ENCODE results near the gene ATOH8.

Gene ATOH8

GRCh38 chr2:85753035-85753524 lies 711 bp upstream of the ATOH8 start:
- Histone ChIP-seq H3K27ac (ENCODE audit: low read depth in 2 of 2, low read length in 2 of 2) (peak overlapping the region in 1 of 2 donors; percentile 9), H3K27me3 (ENCODE audit: control insufficient read depth in 2 of 2, insufficient read depth in 2 of 2, low read length in 2 of 2) (peaks cover 21 to 28% of the 10 kb centered on the region in 2 donors), H3K36me3 (ENCODE audit: control insufficient read depth in 2 of 2, insufficient read depth in 2 of 2, low read length in 2 of 2) (no peaks in the 10 kb centered on the region), H3K4me3 (ENCODE audit: low read length in 2 of 2) (peak overlapping the region; percentile 38 to 67), H3K9me3 (ENCODE audit: control insufficient read depth in 2 of 2, low read length in 2 of 2) (no peaks in the 10 kb centered on the region), H3K9ac (ENCODE audit: low read depth in 1 of 2, low read length in 2 of 2) (peak overlapping the region in 1 of 2 donors; percentile 40), H3K4me1 (ENCODE audit: control insufficient read depth in 2 of 2, insufficient read depth in 2 of 2, low read length in 2 of 2) (peaks cover 28% of the 10 kb centered on the region in 2 donors)

GRCh38 chr2:85754313-85755095 lies 713 bp downstream of the ATOH8 start:
- Histone ChIP-seq H3K27ac (ENCODE audit: low read depth in 2 of 2, low read length in 2 of 2) (peak overlapping the region; percentile 23 to 32), H3K9me3 (ENCODE audit: control insufficient read depth in 2 of 2, low read length in 2 of 2) (no peaks in the 10 kb centered on the region), H3K4me1 (ENCODE audit: control insufficient read depth in 2 of 2, insufficient read depth in 2 of 2, low read length in 2 of 2) (peaks cover 26 to 29% of the 10 kb centered on the region in 2 donors), H3K27me3 (ENCODE audit: control insufficient read depth in 2 of 2, insufficient read depth in 2 of 2, low read length in 2 of 2) (peaks cover 21 to 28% of the 10 kb centered on the region in 2 donors), H3K4me3 (ENCODE audit: low read length in 2 of 2) (peak overlapping the region; percentile 67 to 72), H3K36me3 (ENCODE audit: control insufficient read depth in 2 of 2, insufficient read depth in 2 of 2, low read length in 2 of 2) (no peaks in the 10 kb centered on the region), H3K9ac (ENCODE audit: low read depth in 1 of 2, low read length in 2 of 2) (peak overlapping the region; percentile 25 to 38)

GRCh38 chr2:85755122-85756027 lies 1.6 kb downstream of the ATOH8 start:
- Histone ChIP-seq H3K27me3 (ENCODE audit: control insufficient read depth in 2 of 2, insufficient read depth in 2 of 2, low read length in 2 of 2) (peaks cover 21 to 28% of the 10 kb centered on the region in 2 donors), H3K4me1 (ENCODE audit: control insufficient read depth in 2 of 2, insufficient read depth in 2 of 2, low read length in 2 of 2) (peaks cover 25 to 29% of the 10 kb centered on the region in 2 donors), H3K36me3 (ENCODE audit: control insufficient read depth in 2 of 2, insufficient read depth in 2 of 2, low read length in 2 of 2) (no peaks in the 10 kb centered on the region), H3K9me3 (ENCODE audit: control insufficient read depth in 2 of 2, low read length in 2 of 2) (no peaks in the 10 kb centered on the region), H3K4me3 (ENCODE audit: low read length in 2 of 2) (peak overlapping the region; percentile 67 to 72), H3K9ac (ENCODE audit: low read depth in 1 of 2, low read length in 2 of 2) (peak overlapping the region; percentile 25 to 38), H3K27ac (ENCODE audit: low read depth in 2 of 2, low read length in 2 of 2) (no peak overlapping the region)

- Histone ChIP-seq H3K4me3 (ENCODE audit: low read length in 2 of 2) (peak overlapping the region in 1 of 2 donors; percentile 31), H3K4me1 (ENCODE audit: control insufficient read depth in 2 of 2, insufficient read depth in 2 of 2, low read length in 2 of 2) (peaks cover 25 to 29% of the 10 kb centered on the region in 2 donors), H3K27ac (ENCODE audit: low read depth in 2 of 2, low read length in 2 of 2) (no peak overlapping the region), H3K9me3 (ENCODE audit: control insufficient read depth in 2 of 2, low read length in 2 of 2) (no peaks in the 10 kb centered on the region), H3K9ac (ENCODE audit: low read depth in 1 of 2, low read length in 2 of 2) (peak overlapping the region; percentile 29 to 41), H3K27me3 (ENCODE audit: control insufficient read depth in 2 of 2, insufficient read depth in 2 of 2, low read length in 2 of 2) (peaks cover 21 to 27% of the 10 kb centered on the region in 2 donors), H3K36me3 (ENCODE audit: control insufficient read depth in 2 of 2, insufficient read depth in 2 of 2, low read length in 2 of 2) (no peaks in the 10 kb centered on the region)
Observed at GRCh38 chr2:85756195-85756594, 2.4 kb downstream of the ATOH8 start.

GRCh38 chr2:85756822-85757435 lies 3.1 kb downstream of the ATOH8 start:
- H3K27ac ChIP-seq (ENCODE audit: low read depth in 2 of 2, low read length in 2 of 2) = no peak overlapping the region
- H3K27me3 ChIP-seq (ENCODE audit: control insufficient read depth in 2 of 2, insufficient read depth in 2 of 2, low read length in 2 of 2) = peaks cover 21% of the 10 kb centered on the region in 2 donors
- H3K9me3 ChIP-seq (ENCODE audit: control insufficient read depth in 2 of 2, low read length in 2 of 2) = no peaks in the 10 kb centered on the region
- H3K4me1 ChIP-seq (ENCODE audit: control insufficient read depth in 2 of 2, insufficient read depth in 2 of 2, low read length in 2 of 2) = peaks cover 25 to 29% of the 10 kb centered on the region in 2 donors
- no peak overlapping the region for H3K9ac ChIP-seq (ENCODE audit: low read depth in 1 of 2, low read length in 2 of 2)
- no peak overlapping the region for H3K4me3 ChIP-seq (ENCODE audit: low read length in 2 of 2)
- no peaks in the 10 kb centered on the region for H3K36me3 ChIP-seq (ENCODE audit: control insufficient read depth in 2 of 2, insufficient read depth in 2 of 2, low read length in 2 of 2)

GRCh38 chr2:85757860-85758259 lies 4.1 kb downstream of the ATOH8 start:
- Histone ChIP-seq H3K4me1 (ENCODE audit: control insufficient read depth in 2 of 2, insufficient read depth in 2 of 2, low read length in 2 of 2) (peaks cover 25 to 29% of the 10 kb centered on the region in 2 donors), H3K4me3 (ENCODE audit: low read length in 2 of 2) (no peak overlapping the region), H3K36me3 (ENCODE audit: control insufficient read depth in 2 of 2, insufficient read depth in 2 of 2, low read length in 2 of 2) (no peaks in the 10 kb centered on the region), H3K27me3 (ENCODE audit: control insufficient read depth in 2 of 2, insufficient read depth in 2 of 2, low read length in 2 of 2) (peaks cover 17 to 18% of the 10 kb centered on the region in 2 donors), H3K27ac (ENCODE audit: low read depth in 2 of 2, low read length in 2 of 2) (no peak overlapping the region), H3K9me3 (ENCODE audit: control insufficient read depth in 2 of 2, low read length in 2 of 2) (no peaks in the 10 kb centered on the region), H3K9ac (ENCODE audit: low read depth in 1 of 2, low read length in 2 of 2) (no peak overlapping the region)

GRCh38 chr2:85758361-85759256 lies 4.8 kb downstream of the ATOH8 start:
- H3K27ac ChIP-seq (ENCODE audit: low read depth in 2 of 2, low read length in 2 of 2) = no peak overlapping the region
- no peaks in the 10 kb centered on the region for H3K36me3 ChIP-seq (ENCODE audit: control insufficient read depth in 2 of 2, insufficient read depth in 2 of 2, low read length in 2 of 2)
- H3K4me3 ChIP-seq (ENCODE audit: low read length in 2 of 2) = no peak overlapping the region
- H3K9ac ChIP-seq (ENCODE audit: low read depth in 1 of 2, low read length in 2 of 2) = peak overlapping the region in 1 of 2 donors; percentile 7
- H3K9me3 ChIP-seq (ENCODE audit: control insufficient read depth in 2 of 2, low read length in 2 of 2) = no peaks in the 10 kb centered on the region
- peaks cover 12 to 14% of the 10 kb centered on the region in 2 donors for H3K27me3 ChIP-seq (ENCODE audit: control insufficient read depth in 2 of 2, insufficient read depth in 2 of 2, low read length in 2 of 2)
- peaks cover 25 to 29% of the 10 kb centered on the region in 2 donors for H3K4me1 ChIP-seq (ENCODE audit: control insufficient read depth in 2 of 2, insufficient read depth in 2 of 2, low read length in 2 of 2)

GRCh38 chr2:85759257-85759613 lies 5.4 kb downstream of the ATOH8 start:
- Histone ChIP-seq H3K27me3 (ENCODE audit: control insufficient read depth in 2 of 2, insufficient read depth in 2 of 2, low read length in 2 of 2) (peaks cover 14% of the 10 kb centered on the region in 2 donors), H3K9ac (ENCODE audit: low read depth in 1 of 2, low read length in 2 of 2) (no peak overlapping the region), H3K27ac (ENCODE audit: low read depth in 2 of 2, low read length in 2 of 2) (no peak overlapping the region), H3K4me3 (ENCODE audit: low read length in 2 of 2) (no peak overlapping the region), H3K36me3 (ENCODE audit: control insufficient read depth in 2 of 2, insufficient read depth in 2 of 2, low read length in 2 of 2) (no peaks in the 10 kb centered on the region), H3K9me3 (ENCODE audit: control insufficient read depth in 2 of 2, low read length in 2 of 2) (no peaks in the 10 kb centered on the region), H3K4me1 (ENCODE audit: control insufficient read depth in 2 of 2, insufficient read depth in 2 of 2, low read length in 2 of 2) (peaks cover 25 to 29% of the 10 kb centered on the region in 2 donors)

- Histone ChIP-seq H3K27ac (ENCODE audit: low read depth in 2 of 2, low read length in 2 of 2) (no peak overlapping the region), H3K36me3 (ENCODE audit: control insufficient read depth in 2 of 2, insufficient read depth in 2 of 2, low read length in 2 of 2) (no peaks in the 10 kb centered on the region), H3K27me3 (ENCODE audit: control insufficient read depth in 2 of 2, insufficient read depth in 2 of 2, low read length in 2 of 2) (peaks cover 6 to 14% of the 10 kb centered on the region in 2 donors), H3K9ac (ENCODE audit: low read depth in 1 of 2, low read length in 2 of 2) (no peak overlapping the region), H3K4me3 (ENCODE audit: low read length in 2 of 2) (no peak overlapping the region), H3K4me1 (ENCODE audit: control insufficient read depth in 2 of 2, insufficient read depth in 2 of 2, low read length in 2 of 2) (peaks cover 16 to 22% of the 10 kb centered on the region in 2 donors), H3K9me3 (ENCODE audit: control insufficient read depth in 2 of 2, low read length in 2 of 2) (no peaks in the 10 kb centered on the region)
Observed at GRCh38 chr2:85760371-85760770, 6.6 kb downstream of the ATOH8 start.

All from mucosa of rectum (tissue), 2 donors.